GM23338 (cell line): ENCODE measurements around the gene SH3BP5. TPM values are rescaled to one million over a fixed set of nuclear protein-coding genes. Genes with fewer than 3 reads are reported as not detected.

ENCODE experiments used
- ATAC-seq: fragments of 200-7000 bp; cut with Tn5 transposase; 3 replicates; pipeline ENCODE4 v1.9.1; 2020
- DNase-seq: peaks from one replicate; pipeline ENCODE4 v3.0.0-alpha.2; 2015; ENCODE audit warnings: low spot score
- H2AFZ ChIP-seq: fragments of 200-600 bp; sonication (generic); 2 replicates; pipeline ENCODE4 v1.8.0; 2016; ENCODE audit warnings: antibody characterized with exemption, mild to moderate bottlenecking, moderate library complexity
- H3F3A ChIP-seq: fragments of 200-600 bp; sonication (generic); replicated peaks from 2 replicates; pipeline ENCODE4 v1.8.0; 2017; ENCODE audit warnings: antibody characterized with exemption, mixed run types, low read depth
- H3K27ac ChIP-seq: fragments of 200-600 bp; sonication (generic); 2 replicates; pipeline ENCODE4 v1.6.1; 2016; ENCODE audit warnings: low read depth
- H3K27me3 ChIP-seq: fragments of 200-600 bp; sonication (generic); 2 replicates; pipeline ENCODE4 v1.8.0; 2016; ENCODE audit warnings: mild to moderate bottlenecking, mixed run types, moderate library complexity; ENCODE audit not compliant: insufficient read depth
- H3K36me3 ChIP-seq: fragments of 200-600 bp; sonication (generic); 2 replicates; pipeline ENCODE4 v1.8.0; 2016; ENCODE audit warnings: mild to moderate bottlenecking; ENCODE audit not compliant: insufficient read depth
- H3K4me1 ChIP-seq: fragments of 200-600 bp; sonication (generic); 2 replicates; pipeline ENCODE4 v1.8.0; 2016; ENCODE audit warnings: mild to moderate bottlenecking, moderate library complexity; ENCODE audit not compliant: insufficient read depth
- H3K4me2 ChIP-seq: fragments of 200-600 bp; sonication (generic); 2 replicates; pipeline ENCODE4 v1.7.1; 2017; ENCODE audit warnings: mixed run types
- H3K4me3 ChIP-seq: fragments of 200-600 bp; sonication (generic); 2 replicates; pipeline ENCODE4 v1.6.1; 2016; ENCODE audit warnings: mixed run types
- H3K79me2 ChIP-seq: fragments of 200-600 bp; sonication (generic); replicated peaks from 2 replicates; pipeline ENCODE4 v1.8.0; 2017; ENCODE audit warnings: mild to moderate bottlenecking; ENCODE audit not compliant: insufficient read depth
- H3K9me2 ChIP-seq: fragments of 200-600 bp; sonication (generic); 2 replicates; pipeline ENCODE4 v1.8.0; 2017; ENCODE audit not compliant: insufficient read depth
- H4K20me1 ChIP-seq: fragments of 200-600 bp; sonication (generic); replicated peaks from 2 replicates; pipeline ENCODE4 v1.8.0; 2017; ENCODE audit warnings: mild to moderate bottlenecking; ENCODE audit not compliant: insufficient read depth
- H3K27ac Mint-ChIP-seq: 2 replicates; pipeline ENCODE4 v1.8.0; 2020; ENCODE audit warnings: inconsistent platforms, mild to moderate bottlenecking, moderate library complexity, mixed read lengths
- H3K27me3 Mint-ChIP-seq: 3 replicates; pipeline ENCODE4 v1.8.0; 2022; ENCODE audit warnings: low read depth, mild to moderate bottlenecking, moderate library complexity, mixed read lengths, inconsistent platforms; ENCODE audit not compliant: insufficient read depth, poor library complexity
- H3K36me3 Mint-ChIP-seq: 3 replicates; pipeline ENCODE4 v1.8.0; 2021; ENCODE audit warnings: low read depth, mild to moderate bottlenecking, inconsistent platforms, moderate library complexity, mixed read lengths
- H3K4me1 Mint-ChIP-seq: 3 replicates; pipeline ENCODE4 v1.8.0; 2020; ENCODE audit warnings: mild to moderate bottlenecking, inconsistent platforms, mixed read lengths
- H3K4me3 Mint-ChIP-seq: 3 replicates; pipeline ENCODE4 v1.8.0; 2021; ENCODE audit warnings: moderate library complexity, mild to moderate bottlenecking, inconsistent platforms, mixed read lengths
- H3K9me3 Mint-ChIP-seq: 3 replicates; pipeline ENCODE4 v1.8.0; 2020; ENCODE audit warnings: moderate library complexity, mild to moderate bottlenecking, inconsistent platforms, mixed read lengths
- CREB1 ChIP-seq: fragments of 250-450 bp; sonication (Bioruptor Pico); IDR thresholded peaks from 2 replicates; pipeline ENCODE4 v1.5.0; 2020; ENCODE audit warnings: low read depth, mild to moderate bottlenecking, moderate library complexity
- CTCF ChIP-seq, 2 experiments: fragments of 200-600 bp in 1 of 2; sonication (generic) in 1 of 2; conservative IDR thresholded peaks; 2 replicates each; pipeline versions ENCODE4 v1.5.1 to v1.6.1; 2016 to 2017; ENCODE audit warnings: antibody characterized with exemption in 2 of 2, low read depth in 2 of 2, mild to moderate bottlenecking in 2 of 2, moderate library complexity in 1 of 2
- EZH2phosphoT487 ChIP-seq: fragments of 200-600 bp; sonication (generic); IDR thresholded peaks from one replicate; pipeline ENCODE4 v1.8.1; 2018; ENCODE audit warnings: antibody characterized with exemption; ENCODE audit not compliant: unreplicated experiment
- JUNB ChIP-seq: IDR thresholded peaks from one replicate; pipeline ENCODE4 v1.6.1; 2016; ENCODE audit warnings: antibody characterized with exemption; ENCODE audit not compliant: unreplicated experiment
- STAT1 ChIP-seq: IDR thresholded peaks from one replicate; pipeline ENCODE4 v1.6.1; 2016; ENCODE audit warnings: antibody characterized with exemption; ENCODE audit not compliant: unreplicated experiment
- ZNF114 ChIP-seq: fragments of 250-450 bp; sonication (Bioruptor Pico); IDR thresholded peaks from 2 replicates; pipeline ENCODE4 v1.5.0; 2020; ENCODE audit warnings: mild to moderate bottlenecking, moderate library complexity
- ZNF331 ChIP-seq: fragments of 250-450 bp; sonication (Bioruptor Pico); IDR thresholded peaks from 2 replicates; pipeline ENCODE4 v1.5.0; 2020; ENCODE audit warnings: low read depth, mild to moderate bottlenecking, moderate library complexity
- ZNF462 ChIP-seq: fragments of 250-450 bp; sonication (Bioruptor Pico); IDR thresholded peaks from 2 replicates; pipeline ENCODE4 v1.5.0; 2020; ENCODE audit warnings: mild to moderate bottlenecking, moderate library complexity
- polyA plus RNA-seq: library from polyadenylated mRNA; unstranded; fragments of >200 nt; fragmentation: Nextera tagmentation; extraction: Ambion mirVana; gene quantifications from 2 replicates; pipeline ENCODE4 v1.2.1, GENCODE V29; 2016
- total RNA-seq: library from RNA; depleted of rRNA; stranded (reverse); fragments of >200 nt; shearing (Covaris generic); gene quantifications from 2 replicates; pipeline ENCODE4 v1.2.3, GENCODE V29; 2014
- TF ChIP-seq, protein P1 (sequence below): IDR thresholded peaks from one replicate; pipeline ENCODE4 v1.6.1; 2018; ENCODE audit warnings: antibody characterized with exemption; ENCODE audit not compliant: unreplicated experiment

The SH3BP5 gene
- total and polyA plus RNA-seq, 2 experiments from 2014 or later = 5.8 to 9.1 TPM

- no peak for TF ChIP-seq ZNF462 (CRISPR knock-in tag)
- no peak for TF ChIP-seq EZH2phosphoT487
- TF ChIP-seq, protein P1, sequence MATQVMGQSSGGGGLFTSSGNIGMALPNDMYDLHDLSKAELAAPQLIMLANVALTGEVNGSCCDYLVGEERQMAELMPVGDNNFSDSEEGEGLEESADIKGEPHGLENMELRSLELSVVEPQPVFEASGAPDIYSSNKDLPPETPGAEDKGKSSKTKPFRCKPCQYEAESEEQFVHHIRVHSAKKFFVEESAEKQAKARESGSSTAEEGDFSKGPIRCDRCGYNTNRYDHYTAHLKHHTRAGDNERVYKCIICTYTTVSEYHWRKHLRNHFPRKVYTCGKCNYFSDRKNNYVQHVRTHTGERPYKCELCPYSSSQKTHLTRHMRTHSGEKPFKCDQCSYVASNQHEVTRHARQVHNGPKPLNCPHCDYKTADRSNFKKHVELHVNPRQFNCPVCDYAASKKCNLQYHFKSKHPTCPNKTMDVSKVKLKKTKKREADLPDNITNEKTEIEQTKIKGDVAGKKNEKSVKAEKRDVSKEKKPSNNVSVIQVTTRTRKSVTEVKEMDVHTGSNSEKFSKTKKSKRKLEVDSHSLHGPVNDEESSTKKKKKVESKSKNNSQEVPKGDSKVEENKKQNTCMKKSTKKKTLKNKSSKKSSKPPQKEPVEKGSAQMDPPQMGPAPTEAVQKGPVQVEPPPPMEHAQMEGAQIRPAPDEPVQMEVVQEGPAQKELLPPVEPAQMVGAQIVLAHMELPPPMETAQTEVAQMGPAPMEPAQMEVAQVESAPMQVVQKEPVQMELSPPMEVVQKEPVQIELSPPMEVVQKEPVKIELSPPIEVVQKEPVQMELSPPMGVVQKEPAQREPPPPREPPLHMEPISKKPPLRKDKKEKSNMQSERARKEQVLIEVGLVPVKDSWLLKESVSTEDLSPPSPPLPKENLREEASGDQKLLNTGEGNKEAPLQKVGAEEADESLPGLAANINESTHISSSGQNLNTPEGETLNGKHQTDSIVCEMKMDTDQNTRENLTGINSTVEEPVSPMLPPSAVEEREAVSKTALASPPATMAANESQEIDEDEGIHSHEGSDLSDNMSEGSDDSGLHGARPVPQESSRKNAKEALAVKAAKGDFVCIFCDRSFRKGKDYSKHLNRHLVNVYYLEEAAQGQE = no peak
- TF ChIP-seq ZNF114 (CRISPR knock-in tag) = no peak
Observed at GRCh38 chr3:15294929-15295328, 37.5 kb downstream of the SH3BP5 start (continued).

DNA sequence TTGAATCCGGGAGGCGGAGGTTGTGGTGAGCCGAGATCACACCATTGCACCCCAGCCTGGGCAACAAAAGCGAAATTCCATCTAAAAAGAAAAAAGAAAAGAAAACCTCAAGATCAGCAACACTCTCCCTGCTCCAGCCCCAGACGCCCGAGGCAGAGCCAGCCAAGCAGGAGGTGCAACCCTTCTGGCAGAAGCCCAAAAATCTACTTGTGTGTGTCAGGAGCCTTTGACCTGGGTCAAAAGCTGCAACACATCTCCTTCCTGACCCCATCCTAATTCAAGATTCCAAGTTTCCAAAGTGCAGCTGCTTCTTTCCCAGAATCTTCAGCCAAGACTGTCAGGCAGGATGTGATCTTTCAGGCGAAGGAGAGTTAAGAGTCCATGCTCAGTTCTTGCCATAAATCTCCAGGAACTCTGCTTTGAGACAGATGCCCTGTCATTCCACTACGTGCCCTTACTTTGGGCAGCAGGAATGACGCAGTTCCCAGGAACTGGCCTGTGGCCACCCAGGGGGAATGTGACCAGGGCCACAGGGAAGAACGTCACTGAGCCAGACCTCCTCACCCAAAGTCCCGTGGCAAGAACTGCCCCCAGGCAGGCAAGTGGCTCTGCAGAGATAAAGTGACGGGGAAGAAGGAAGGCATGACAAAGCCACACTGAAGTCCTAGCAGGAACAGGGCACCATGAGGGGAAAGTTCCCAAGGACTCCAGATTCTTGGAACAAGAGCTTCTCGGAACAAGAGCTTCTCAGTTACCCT lies 39.4 kb downstream of the SH3BP5 start:
- Mint-ChIP-seq H3K4me1 (no peaks in the 10 kb centered on the region), H3K27ac (no peak overlapping the region), H3K4me3 (no peak overlapping the region), H3K36me3 (no peaks in the 10 kb centered on the region), H3K9me3 (no peaks in the 10 kb centered on the region), H3K27me3 (peaks cover 1% of the 10 kb centered on the region)
- Histone ChIP-seq H3K9me2 (no peaks in the 10 kb centered on the region), H3K27me3 (no peaks in the 10 kb centered on the region), H4K20me1 (no peaks in the 10 kb centered on the region; the same call in 1 of the 2 replicates), H3K79me2 (peaks cover 3% of the 10 kb centered on the region; the same call in 1 of the 2 replicates), H3K4me3 (no peak overlapping the region), H3K27ac (no peak overlapping the region), H2AFZ (no peak overlapping the region), H3F3A (no peaks in the 10 kb centered on the region), H3K36me3 (no peaks in the 10 kb centered on the region), H3K4me2 (no peak overlapping the region), H3K4me1 (no peaks in the 10 kb centered on the region)
- ATAC-seq = no peak
- no peak for DNase-seq
- no peak for TF ChIP-seq CTCF (conservative IDR thresholded peaks at IDR 0.05; ENCODE audit: low read depth in 2 of 2)
- no peak for TF ChIP-seq ZNF331 (CRISPR knock-in tag)
- TF ChIP-seq CREB1 = no peak
- TF ChIP-seq, protein P1 = no peak
- no peak for TF ChIP-seq STAT1
- TF ChIP-seq JUNB = no peak
